Measurements from ENCODE around the gene HAL. TPM values are rescaled to one million over a fixed set of nuclear protein-coding genes. Genes with fewer than 3 reads are reported as not detected.
"Not testable (repeated sequence)": the region's sequence is repeated elsewhere in the genome, so short reads cannot be mapped to it uniquely, and the experiment has no call there.

Gene HAL
- total RNA-seq, 4 donors from 2014 or later: 1.3 to 1.9 TPM; not detected in 2

GRCh38 chr12:95974358-95974757, 21.8 kb downstream of the HAL start:
- Histone ChIP-seq H3K27me3 (no peaks in the 10 kb centered on the region), H3K4me1 (no peaks in the 10 kb centered on the region), H3K4me3 (replicated peaks in 1 of 3) (no peak overlapping the region), H3K27ac (no peak overlapping the region), H3K9me3 (no peaks in the 10 kb centered on the region), H3K36me3 (no peaks in the 10 kb centered on the region)
- TF ChIP-seq POLR2A (IDR thresholded peaks at IDR 0.05) (no peak), CTCF (IDR thresholded peaks at IDR 0.05) (no peak)
- no peak for DNase-seq
- intact Hi-C loops (cut with DNase I): no loop called here
- WGBS, 2 donors: 76 to 84% methylated on average over 2 of the region's 2 CpGs

GRCh38 chr12:95972832-95973456, 23.2 kb downstream of the HAL start:
- WGBS, 2 donors: 60 to 68% methylated on average over 4 of the region's 4 CpGs
- intact Hi-C loops (cut with DNase I): no loop called here
- no peak for DNase-seq
- H3K9me3 ChIP-seq: no peaks in the 10 kb centered on the region
- TF ChIP-seq CTCF (IDR thresholded peaks at IDR 0.05): no peak
- TF ChIP-seq POLR2A (IDR thresholded peaks at IDR 0.05): no peak
- H3K27me3 ChIP-seq: no peaks in the 10 kb centered on the region
- H3K27ac ChIP-seq: no peak overlapping the region
- H3K4me3 ChIP-seq (replicated peaks in 1 of 3): no peak overlapping the region
- no peaks in the 10 kb centered on the region for H3K36me3 ChIP-seq
- no peaks in the 10 kb centered on the region for H3K4me1 ChIP-seq

GRCh38 chr12:95970905-95971304, 25.2 kb downstream of the HAL start:
- no peaks in the 10 kb centered on the region for H3K36me3 ChIP-seq
- intact Hi-C loops (cut with DNase I): no loop called here
- H3K27me3 ChIP-seq: no peaks in the 10 kb centered on the region
- no peak overlapping the region for H3K4me3 ChIP-seq (replicated peaks in 1 of 3)
- DNase-seq: no peak
- H3K4me1 ChIP-seq: no peaks in the 10 kb centered on the region
- 66 to 72% methylated on average over 7 of the region's 7 CpGs for WGBS, 2 donors
- no peaks in the 10 kb centered on the region for H3K9me3 ChIP-seq
- H3K27ac ChIP-seq: no peak overlapping the region
- TF ChIP-seq POLR2A (IDR thresholded peaks at IDR 0.05) (no peak), CTCF (IDR thresholded peaks at IDR 0.05) (no peak)

- DNase-seq; intact Hi-C loops (cut with DNase I); H3K4me1 ChIP-seq; H3K36me3 ChIP-seq; H3K27me3 ChIP-seq; H3K27ac ChIP-seq; H3K9me3 ChIP-seq; H3K4me3 ChIP-seq (replicated peaks in 1 of 3): not testable (repeated sequence)
- WGBS, 2 donors: 97 to 100% methylated on average over 2 to 6 of the region's 28 CpGs
These were observed 27.0 kb downstream of the HAL start for GRCh38 chr12:95969116-95969515.

GRCh38 chr12:95967301-95967700, 28.8 kb downstream of the HAL start:
- intact Hi-C loops (cut with DNase I): no loop called here
- no peaks in the 10 kb centered on the region for H3K4me1 ChIP-seq
- H3K9me3 ChIP-seq: no peaks in the 10 kb centered on the region
- no peaks in the 10 kb centered on the region for H3K27me3 ChIP-seq
- no peak overlapping the region for H3K27ac ChIP-seq
- WGBS, 2 donors: 97 to 98% methylated on average over 2 of the region's 2 CpGs
- H3K4me3 ChIP-seq (replicated peaks in 1 of 3): no peak overlapping the region
- TF ChIP-seq POLR2A (IDR thresholded peaks at IDR 0.05) (no peak), CTCF (IDR thresholded peaks at IDR 0.05) (no peak)
- H3K36me3 ChIP-seq: no peaks in the 10 kb centered on the region
- no peak for DNase-seq
